AML-193 (cell line): Measurements from ENCODE around the gene LHPP.
A peak's percentile ranks its signal among the peaks of the same experiment; 100 is the strongest.
"Not testable (repeated sequence)": the region's sequence is repeated elsewhere in the genome, so short reads cannot be mapped to it uniquely, and the experiment has no call there.

Experiments
- DNase-seq, 2 experiments: peaks; one replicate each; lab custom pipeline; 2025; lab: John Stamatoyannopoulos, UW

Gene LHPP

GRCh38 chr10:124461642-124462347 is at the start of gene LHPP:
Gene LHPP, plus strand, starts transcription at chr10:124461823. Its CDS starts 40 bp downstream, at chr10:124461863.
- peak; percentile 74 to 76 for DNase-seq

DNA sequence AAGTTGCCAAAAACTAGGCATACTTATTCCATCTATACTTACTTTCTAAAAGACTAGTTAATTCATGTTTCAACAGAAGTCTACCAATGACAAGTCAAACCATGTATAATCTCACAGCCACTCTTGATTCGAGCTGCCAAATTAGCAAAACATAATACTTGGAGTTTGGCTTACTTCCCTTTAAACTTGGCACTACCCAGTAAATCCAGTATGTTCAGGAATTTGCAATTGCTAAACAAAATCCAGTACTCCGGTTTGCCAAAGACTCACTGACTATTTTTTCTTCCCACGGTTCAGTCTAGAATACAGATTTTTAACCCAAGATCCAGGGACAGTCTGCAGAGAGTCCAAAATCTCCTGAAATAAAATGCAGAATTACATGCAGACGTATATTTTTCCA is 47.5 kb upstream of the LHPP start:
- no peak for DNase-seq

- DNase-seq, result no peak
Measured at GRCh38 chr10:124415210-124415609, 46.4 kb upstream of the LHPP start.

DNA sequence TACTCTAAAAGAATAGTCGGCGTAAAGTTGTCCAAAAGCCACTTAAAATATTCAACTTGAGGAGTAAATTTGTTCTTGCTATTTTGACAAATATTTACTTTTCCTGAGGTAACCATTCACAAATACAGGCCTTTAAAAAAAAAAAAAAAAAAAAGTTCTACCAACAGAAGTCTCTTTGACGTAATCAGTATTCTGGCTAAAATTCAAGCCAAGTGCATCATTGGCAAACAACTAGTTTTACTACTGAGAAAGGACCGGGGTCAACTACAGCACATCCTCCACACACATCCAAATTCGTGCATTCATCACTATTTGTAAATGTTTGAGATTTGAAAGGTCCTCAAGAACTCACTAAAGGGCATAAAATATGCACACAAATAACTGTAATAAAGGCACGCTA is 44.9 kb upstream of the LHPP start:
- no peak for DNase-seq

DNA sequence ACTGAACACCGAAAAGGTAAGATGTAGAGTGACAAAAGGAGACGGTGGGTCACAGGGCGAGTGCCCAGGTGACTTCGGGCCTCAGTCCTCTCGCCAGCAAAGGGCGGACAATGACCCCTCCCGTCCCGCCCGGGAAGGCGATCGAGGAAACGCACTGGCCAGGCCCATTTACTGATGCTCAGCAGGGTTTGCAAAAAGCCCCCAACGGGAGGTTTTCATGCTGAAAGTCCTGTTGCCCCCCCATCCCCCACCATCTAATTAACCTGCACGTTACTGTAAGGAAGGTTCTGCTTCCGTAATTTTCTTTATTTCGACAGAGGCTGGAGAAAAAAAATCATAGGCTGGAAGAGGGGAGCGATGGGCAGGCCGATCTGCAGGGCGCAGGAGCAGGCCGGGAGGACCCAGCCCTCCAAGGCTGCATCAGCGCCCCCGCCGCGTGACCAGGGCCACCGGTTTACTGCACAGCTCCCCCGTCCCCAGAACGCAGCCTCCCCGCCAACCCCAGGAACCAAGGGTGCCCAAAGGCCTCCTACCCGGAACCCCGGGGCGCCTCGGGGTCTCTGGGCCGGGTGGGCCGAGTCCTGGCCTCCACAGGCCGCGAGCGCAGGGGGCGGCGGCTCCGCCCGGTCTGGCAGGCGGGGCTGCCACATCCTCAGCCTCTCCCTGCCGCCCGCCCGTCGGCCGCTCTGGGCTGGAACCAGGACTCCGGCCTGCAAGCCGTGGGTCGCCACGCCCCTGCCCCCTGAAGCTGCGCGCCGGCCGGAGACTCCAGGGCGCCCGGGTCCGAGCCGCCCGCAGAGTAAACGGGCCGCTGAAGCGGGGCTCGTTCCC is 43.5 kb upstream of the LHPP start:
- peak; percentile 54 to 61 for DNase-seq

DNA sequence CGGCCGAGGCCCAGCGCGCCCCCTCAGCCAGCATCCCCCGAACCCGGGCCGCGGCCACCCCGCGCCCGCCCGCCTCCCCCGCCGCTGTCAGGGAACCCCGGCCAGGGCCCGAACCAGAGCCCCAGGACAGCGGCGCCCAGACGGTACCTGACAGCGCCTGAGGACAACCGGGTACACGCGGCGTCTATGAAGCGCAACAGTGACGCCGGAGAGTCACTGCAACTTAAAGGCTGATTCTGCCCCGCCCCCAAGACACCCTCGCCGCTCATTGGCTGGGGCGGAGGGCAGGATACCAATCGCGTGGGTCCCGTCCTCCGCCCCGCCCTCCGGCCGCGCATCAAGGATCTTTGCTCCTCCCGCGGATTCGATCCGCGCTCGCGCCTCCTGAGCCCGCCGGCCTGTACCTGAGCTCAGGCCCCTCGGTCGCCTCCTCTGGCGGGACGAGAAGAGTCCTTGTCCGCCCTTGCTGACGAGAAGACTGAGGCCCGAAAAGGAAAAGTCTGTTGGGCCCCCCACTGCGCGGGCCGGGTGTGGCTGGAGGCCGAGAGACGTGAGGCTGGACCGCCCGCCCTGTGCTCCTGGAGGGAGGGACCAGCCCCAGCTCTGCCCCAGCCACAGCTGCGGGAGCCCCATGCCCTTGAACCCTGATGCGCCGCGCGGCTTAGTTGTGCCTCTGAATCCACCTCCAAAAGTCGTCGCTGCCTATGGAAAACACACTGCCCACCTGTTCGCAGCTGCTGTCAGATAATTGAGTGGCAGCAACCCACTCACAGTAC is 42.7 kb upstream of the LHPP start, which contains the start of gene OAT:
Gene OAT (minus strand): TSS at position 198 of the 776 bp plus-strand sequence. CDS start 6,752 bp downstream, outside the sequence.
- DNase-seq, result peak; percentile 86 to 91

- DNase-seq, result no peak
Measured at GRCh38 chr10:124419635-124420034, 42.0 kb upstream of the LHPP start.

- no peak for DNase-seq
Measured at GRCh38 chr10:124420254-124420653, 41.4 kb upstream of the LHPP start.

DNA sequence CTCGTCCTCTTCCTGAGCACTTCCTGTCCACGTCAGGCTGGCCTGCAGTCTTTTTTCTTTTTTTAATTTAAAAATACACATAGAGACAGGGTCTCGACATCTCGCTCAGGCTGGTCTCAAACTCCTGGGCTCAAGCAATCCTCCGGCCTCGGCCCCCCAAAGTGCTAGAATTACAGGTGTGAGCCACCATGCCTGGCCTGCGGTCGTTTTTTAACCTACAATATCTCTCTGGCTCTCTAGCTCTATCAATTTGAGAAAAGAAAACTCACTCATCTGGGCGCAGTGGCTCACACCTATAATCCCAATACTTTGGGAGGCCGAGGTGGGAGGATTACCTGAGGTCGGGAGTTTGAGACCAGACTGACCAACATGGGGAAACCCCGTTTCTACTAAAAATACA is 38.9 kb upstream of the LHPP start:
- DNase-seq, result no peak

DNA sequence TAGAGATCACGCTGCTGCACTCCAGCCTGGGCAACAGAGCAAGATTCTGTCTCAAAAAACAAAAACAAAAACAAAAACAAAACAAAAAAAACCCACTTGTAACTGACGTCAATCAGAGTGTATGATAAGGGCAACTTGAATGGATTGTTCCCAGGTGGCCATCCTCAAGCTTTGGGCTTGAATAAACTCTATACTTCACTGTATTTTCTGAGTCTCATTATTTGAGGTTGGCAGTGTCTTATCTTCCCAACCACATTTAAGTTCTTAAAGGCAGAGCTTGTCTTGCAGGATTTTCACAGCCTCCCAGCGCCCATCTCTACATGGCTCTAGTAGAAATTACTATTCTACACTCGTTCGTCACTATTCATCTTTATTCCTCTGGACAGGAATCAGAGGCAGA is 37.8 kb upstream of the LHPP start:
- DNase-seq, result no peak

GRCh38 chr10:124425227-124425962 is 36.2 kb upstream of the LHPP start:
- DNase-seq, result no peak

DNA sequence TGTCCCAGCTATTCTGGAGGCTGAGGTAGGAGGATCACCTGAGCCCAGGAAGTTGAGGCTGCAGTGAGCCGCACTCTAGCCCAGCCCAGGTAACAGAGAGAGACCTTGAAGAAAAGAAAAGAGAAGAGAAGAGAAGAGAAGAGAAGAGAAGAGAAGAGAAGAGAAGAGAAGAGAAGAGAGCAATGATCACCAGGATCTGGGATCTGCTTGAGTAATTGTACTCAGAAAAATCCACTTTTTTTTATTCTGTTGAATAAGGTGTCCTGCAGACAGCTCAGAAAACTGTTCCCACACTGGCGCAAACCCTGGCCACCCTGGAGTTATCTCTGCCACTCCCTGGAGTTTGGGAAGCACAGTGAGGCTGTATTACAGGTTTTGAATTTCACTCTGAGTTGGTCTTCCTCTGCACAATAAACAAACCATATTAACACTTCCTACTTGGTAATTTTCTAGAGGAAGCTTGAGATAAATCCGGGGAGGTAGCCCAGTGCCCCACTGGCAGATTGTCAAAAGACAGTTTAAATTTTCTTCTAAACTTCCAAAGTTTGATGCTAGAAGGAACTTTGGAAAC is 33.3 kb upstream of the LHPP start:
- DNase-seq, result no peak

DNA sequence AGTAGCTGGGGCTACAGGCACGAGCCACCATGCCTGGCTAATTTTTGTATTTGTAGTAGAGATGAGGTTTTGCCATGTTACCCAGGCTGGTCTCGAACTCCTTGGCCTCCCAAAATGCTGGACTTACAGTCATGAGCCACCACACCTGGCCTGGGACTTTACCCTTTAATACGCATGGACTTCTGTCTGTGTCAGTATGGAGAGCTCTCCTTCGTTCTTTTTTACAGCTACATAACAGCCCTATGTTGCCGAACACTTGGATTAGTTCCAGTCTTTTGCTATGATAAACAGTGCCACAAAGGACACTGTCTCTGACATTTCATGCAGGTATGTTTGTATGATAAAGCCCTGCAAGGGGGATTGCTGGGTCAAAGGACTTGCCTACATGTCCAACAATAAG is 32.0 kb upstream of the LHPP start:
- DNase-seq, result no peak

GRCh38 chr10:124430077-124430476 is 31.5 kb upstream of the LHPP start:
- DNase-seq, result no peak

DNA sequence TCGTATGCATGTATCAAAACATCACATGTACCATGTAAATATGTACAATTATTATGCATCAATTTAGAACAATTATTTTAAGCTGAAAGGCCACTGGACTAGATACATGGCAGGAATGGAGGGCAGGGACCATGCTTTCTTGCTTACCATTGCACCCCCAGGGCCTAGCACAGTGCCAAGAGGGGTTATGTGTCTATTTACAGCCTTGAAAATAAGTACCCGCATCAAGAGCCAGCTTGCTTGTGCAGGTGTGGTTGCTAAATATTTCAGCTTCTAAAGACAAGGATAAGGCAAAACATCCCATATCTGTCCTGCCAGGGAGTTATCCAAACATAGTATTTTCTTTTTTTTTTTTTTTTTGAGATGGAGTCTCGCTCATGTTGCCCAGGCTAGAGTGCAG is 28.2 kb upstream of the LHPP start:
- no peak for DNase-seq

DNA sequence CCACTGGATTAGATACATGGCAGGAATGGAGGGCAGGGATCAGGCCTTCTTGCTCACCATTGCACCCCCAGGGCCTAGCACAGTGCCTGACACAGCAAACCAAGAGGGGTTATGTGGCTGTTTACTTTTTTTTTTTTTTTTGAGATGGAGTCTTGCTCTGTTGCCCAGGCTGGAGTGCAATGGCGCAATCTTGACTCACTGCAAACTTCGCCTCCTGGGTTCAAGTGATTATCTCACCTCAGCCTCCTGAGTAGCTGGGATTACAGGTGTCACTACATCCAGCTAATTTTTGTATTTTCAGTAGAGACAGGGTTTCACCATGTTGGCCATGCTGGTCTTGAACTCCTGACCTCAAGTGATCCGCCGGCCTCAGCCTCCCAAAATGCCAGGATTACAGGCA is 25.9 kb upstream of the LHPP start:
- DNase-seq, result not testable (repeated sequence)

- no peak for DNase-seq
Measured at GRCh38 chr10:124436191-124436638, 25.4 kb upstream of the LHPP start.

DNA sequence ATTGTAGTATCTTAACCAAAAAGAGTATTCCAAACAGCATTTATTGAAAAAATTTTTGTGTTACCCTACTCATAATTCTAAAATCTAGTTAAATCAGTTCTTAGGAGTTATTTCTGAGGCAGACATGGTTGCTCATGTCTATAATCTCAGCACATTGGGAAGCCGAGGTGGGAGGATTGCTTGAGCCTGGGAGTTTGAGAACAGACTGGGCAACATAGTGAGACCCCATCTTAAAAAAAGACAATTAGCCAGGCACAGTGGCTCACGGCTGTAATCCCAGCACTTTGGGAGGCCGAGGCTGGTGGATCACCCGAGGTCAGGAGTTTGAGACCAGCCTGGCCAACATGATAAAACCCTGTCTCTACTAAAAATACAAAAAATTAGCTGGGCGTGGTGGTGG is 19.9 kb upstream of the LHPP start:
- DNase-seq, result not testable (repeated sequence)

DNA sequence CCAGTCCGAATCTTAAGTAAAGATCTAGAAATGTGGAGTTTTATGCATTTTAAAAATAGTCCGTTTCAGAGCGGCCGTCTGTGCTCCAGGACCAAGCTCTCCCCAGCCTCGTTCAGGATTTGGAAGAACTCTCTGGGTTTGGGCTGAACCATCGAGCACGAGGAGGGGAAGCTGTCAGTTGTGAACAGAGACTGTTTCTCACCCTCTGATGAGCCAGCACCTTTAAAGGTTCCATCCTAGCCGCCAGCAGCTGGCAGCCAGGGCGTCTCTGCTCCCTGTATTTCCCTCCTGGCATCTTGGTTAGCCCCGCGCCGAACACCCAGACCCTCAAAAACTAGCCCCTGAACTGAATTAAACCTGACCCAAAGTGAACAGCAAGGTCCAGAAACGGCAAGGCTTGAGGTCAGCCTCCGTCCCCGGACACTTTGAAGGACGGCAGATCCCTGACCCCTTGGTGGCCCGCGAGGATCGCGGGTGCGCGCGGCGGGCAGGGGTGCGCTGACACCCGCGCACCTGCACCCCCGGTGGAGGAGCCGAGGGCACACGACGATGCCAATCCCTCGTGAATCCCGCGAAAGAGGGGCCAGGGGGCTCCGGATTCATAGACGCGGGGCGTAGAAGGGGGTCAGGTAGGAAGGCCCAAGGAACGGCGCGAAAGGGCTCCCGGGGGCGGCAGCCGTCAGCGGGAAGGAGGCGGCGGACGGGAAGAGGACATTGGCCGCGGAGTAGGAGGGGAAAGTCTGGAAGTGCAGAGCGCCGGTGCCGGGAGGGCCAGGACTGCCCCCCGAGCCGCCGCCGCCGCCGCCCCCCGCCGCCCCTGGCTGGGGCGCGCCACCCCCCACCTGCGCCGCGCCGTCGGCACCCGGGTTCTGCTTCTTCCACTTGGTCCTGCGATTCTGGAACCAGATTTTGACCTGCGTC is 14.5 kb upstream of the LHPP start:
- no peak for DNase-seq

GRCh38 chr10:124447751-124448466 is 13.7 kb upstream of the LHPP start:
- DNase-seq, result no peak
